ENCODE measurements around the gene CALU. TPM values are rescaled to one million over a fixed set of nuclear protein-coding genes. Genes with fewer than 3 reads are reported as not detected.
A peak's percentile ranks its signal among the peaks of the same experiment; 100 is the strongest.

CALU gene
- polyA plus RNA-seq, 1 donor (not counting 4 experiments of a cell fraction or from before 2014, with no cell fraction given) = 155 TPM

- no peak overlapping the region for H3K9ac ChIP-seq (ENCODE audit: control insufficient read depth, extremely low read depth, insufficient read depth, low read length)
Measured at GRCh38 chr7:128701062-128701785, 37.9 kb upstream of the CALU start.

GRCh38 chr7:128703609-128704241 is 35.4 kb upstream of the CALU start:
- DNase-seq (ENCODE audit: low read depth, low spot score) (no peak), FAIRE-seq (no peak)
- Histone ChIP-seq H3K36me3 (ENCODE audit: control insufficient read depth in 2 of 2, extremely low read depth in 1 of 2, insufficient read depth in 2 of 2, low read length in 2 of 2) (no peaks in the 10 kb centered on the region), H3K9ac (ENCODE audit: control insufficient read depth, extremely low read depth, insufficient read depth, low read length) (no peak overlapping the region), H3K9me1 (ENCODE audit: control insufficient read depth, extremely low read depth, insufficient read depth, low read length) (no peaks in the 10 kb centered on the region), H3K4me1 (ENCODE audit: control insufficient read depth, extremely low read depth, insufficient read depth, low read length) (peaks cover 8% of the 10 kb centered on the region), H3K9me3 (ENCODE audit: control insufficient read depth, low read depth, low read length) (no peaks in the 10 kb centered on the region), H2AFZ (ENCODE audit: control insufficient read depth, low read length) (no peak overlapping the region), H3K4me3 (ENCODE audit: control insufficient read depth in 2 of 3, extremely low read depth in 1 of 3, insufficient read depth in 2 of 3, low read depth in 1 of 3, low read length in 3 of 3) (no peak overlapping the region), H3K27ac (ENCODE audit: control insufficient read depth, insufficient read depth, low read length) (no peak overlapping the region), H4K20me1 (ENCODE audit: control insufficient read depth, extremely low read depth, insufficient read depth, low read length) (no peaks in the 10 kb centered on the region), H3K27me3 (ENCODE audit: control insufficient read depth, extremely low read depth, insufficient read depth, low read length) (no peaks in the 10 kb centered on the region), H3K79me2 (ENCODE audit: control insufficient read depth, insufficient read depth, low read length) (no peaks in the 10 kb centered on the region), H3K4me2 (ENCODE audit: control insufficient read depth, extremely low read depth, insufficient read depth, low read depth, low read length) (no peak overlapping the region)
- TF ChIP-seq CTCF (optimal IDR thresholded peaks at IDR 0.05 in 1 of 3, IDR thresholded peaks at IDR 0.05 in 1 of 3, conservative IDR thresholded peaks at IDR 0.05 in 1 of 3; ENCODE audit: extremely low read depth in 1 of 3, insufficient read depth in 2 of 3, low read length in 3 of 3) (no peak), EZH2 (IDR thresholded peaks at IDR 0.05; ENCODE audit: low read length) (no peak)
- dilution Hi-C loops (cut with MboI; ENCODE audit: extremely low pct_ligation_motif_present, low sequenced_read_pairs) = no loop called here

More at GRCh38 chr7:128701062-128701785, 37.9 kb upstream of the CALU start:
- dilution Hi-C loops (cut with MboI; ENCODE audit: extremely low pct_ligation_motif_present, low sequenced_read_pairs) = no loop called here
- FAIRE-seq = no peak
- Histone ChIP-seq H3K4me1 (ENCODE audit: control insufficient read depth, extremely low read depth, insufficient read depth, low read length) (peaks cover 8% of the 10 kb centered on the region), H3K4me2 (ENCODE audit: control insufficient read depth, extremely low read depth, insufficient read depth, low read depth, low read length) (no peak overlapping the region), H3K27me3 (ENCODE audit: control insufficient read depth, extremely low read depth, insufficient read depth, low read length) (peaks cover 17% of the 10 kb centered on the region), H3K79me2 (ENCODE audit: control insufficient read depth, insufficient read depth, low read length) (no peaks in the 10 kb centered on the region), H3K4me3 (ENCODE audit: control insufficient read depth in 2 of 3, extremely low read depth in 1 of 3, insufficient read depth in 2 of 3, low read depth in 1 of 3, low read length in 3 of 3) (no peak overlapping the region), H2AFZ (ENCODE audit: control insufficient read depth, low read length) (no peak overlapping the region), H3K9me3 (ENCODE audit: control insufficient read depth, low read depth, low read length) (no peaks in the 10 kb centered on the region), H3K9me1 (ENCODE audit: control insufficient read depth, extremely low read depth, insufficient read depth, low read length) (no peaks in the 10 kb centered on the region), H3K36me3 (ENCODE audit: control insufficient read depth in 2 of 2, extremely low read depth in 1 of 2, insufficient read depth in 2 of 2, low read length in 2 of 2) (no peaks in the 10 kb centered on the region), H3K27ac (ENCODE audit: control insufficient read depth, insufficient read depth, low read length) (no peak overlapping the region), H4K20me1 (ENCODE audit: control insufficient read depth, extremely low read depth, insufficient read depth, low read length) (no peaks in the 10 kb centered on the region)
- TF ChIP-seq EZH2 (IDR thresholded peaks at IDR 0.05; ENCODE audit: low read length) = no peak
- TF ChIP-seq CTCF (optimal IDR thresholded peaks at IDR 0.05 in 1 of 3, IDR thresholded peaks at IDR 0.05 in 1 of 3, conservative IDR thresholded peaks at IDR 0.05 in 1 of 3; ENCODE audit: extremely low read depth in 1 of 3, insufficient read depth in 2 of 3, low read length in 3 of 3) = no peak
- DNase-seq (ENCODE audit: low read depth, low spot score) = peak; percentile 41

All from keratinocyte (primary cell).